ENCODE measurements around the gene SH3BP1. TPM values are rescaled to one million over a fixed set of nuclear protein-coding genes. Genes with fewer than 3 reads are reported as not detected.

Gene SH3BP1
- total and polyA plus RNA-seq, 2 of the 13 experiments (the other 11 are each of a cell fraction or from before 2014, with no cell fraction given) = 8.4 to 18.5 TPM

DNA sequence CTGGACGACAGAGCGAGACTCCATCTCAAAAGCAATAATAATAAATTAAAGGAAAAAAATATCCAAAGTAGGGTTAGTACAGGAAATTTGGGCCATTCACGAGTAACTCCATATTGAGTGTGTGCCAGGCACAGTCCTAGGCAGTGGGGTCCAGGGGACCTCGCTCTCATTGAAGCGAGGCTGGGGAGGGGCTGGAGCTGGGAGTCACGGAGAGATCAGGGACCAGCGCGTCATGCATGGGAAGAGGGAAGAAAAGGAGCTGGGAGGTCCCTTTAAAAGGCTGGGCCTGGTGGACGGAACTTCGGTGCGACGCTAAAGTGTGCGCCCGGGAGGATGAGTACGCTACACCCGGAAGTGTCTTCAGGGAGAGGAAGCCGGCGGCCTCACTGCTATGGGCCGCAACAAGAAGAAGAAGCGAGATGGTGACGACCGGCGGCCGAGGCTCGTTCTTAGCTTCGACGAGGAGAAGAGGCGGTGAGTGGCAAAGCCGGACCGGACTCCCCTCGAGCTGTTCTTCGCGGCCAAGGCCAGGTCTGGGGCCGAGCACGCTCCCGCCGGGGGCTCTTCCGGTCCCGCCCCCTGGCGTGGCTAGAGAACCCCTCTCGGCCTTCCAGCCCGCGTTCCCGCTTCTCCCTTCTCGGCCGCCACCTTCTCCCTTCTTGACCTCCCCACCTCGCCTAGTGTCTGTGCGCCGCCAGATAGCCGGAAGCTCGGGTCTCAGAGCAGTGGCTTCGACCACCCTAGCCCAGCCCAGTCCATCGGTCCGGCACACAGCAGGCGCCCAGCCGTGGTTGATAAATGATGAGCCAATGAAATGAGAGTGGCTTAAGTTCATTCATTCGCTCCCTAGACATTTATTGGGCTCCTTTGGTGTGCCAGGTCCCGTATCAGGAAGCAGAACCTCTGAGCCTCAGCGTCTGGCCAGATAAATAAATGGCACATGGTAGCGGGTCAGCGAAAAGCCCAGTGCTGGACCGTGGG, 46.8 kb downstream of the SH3BP1 start, which contains the start of gene NOL12 (continued):
- TF ChIP-seq, protein P1, sequence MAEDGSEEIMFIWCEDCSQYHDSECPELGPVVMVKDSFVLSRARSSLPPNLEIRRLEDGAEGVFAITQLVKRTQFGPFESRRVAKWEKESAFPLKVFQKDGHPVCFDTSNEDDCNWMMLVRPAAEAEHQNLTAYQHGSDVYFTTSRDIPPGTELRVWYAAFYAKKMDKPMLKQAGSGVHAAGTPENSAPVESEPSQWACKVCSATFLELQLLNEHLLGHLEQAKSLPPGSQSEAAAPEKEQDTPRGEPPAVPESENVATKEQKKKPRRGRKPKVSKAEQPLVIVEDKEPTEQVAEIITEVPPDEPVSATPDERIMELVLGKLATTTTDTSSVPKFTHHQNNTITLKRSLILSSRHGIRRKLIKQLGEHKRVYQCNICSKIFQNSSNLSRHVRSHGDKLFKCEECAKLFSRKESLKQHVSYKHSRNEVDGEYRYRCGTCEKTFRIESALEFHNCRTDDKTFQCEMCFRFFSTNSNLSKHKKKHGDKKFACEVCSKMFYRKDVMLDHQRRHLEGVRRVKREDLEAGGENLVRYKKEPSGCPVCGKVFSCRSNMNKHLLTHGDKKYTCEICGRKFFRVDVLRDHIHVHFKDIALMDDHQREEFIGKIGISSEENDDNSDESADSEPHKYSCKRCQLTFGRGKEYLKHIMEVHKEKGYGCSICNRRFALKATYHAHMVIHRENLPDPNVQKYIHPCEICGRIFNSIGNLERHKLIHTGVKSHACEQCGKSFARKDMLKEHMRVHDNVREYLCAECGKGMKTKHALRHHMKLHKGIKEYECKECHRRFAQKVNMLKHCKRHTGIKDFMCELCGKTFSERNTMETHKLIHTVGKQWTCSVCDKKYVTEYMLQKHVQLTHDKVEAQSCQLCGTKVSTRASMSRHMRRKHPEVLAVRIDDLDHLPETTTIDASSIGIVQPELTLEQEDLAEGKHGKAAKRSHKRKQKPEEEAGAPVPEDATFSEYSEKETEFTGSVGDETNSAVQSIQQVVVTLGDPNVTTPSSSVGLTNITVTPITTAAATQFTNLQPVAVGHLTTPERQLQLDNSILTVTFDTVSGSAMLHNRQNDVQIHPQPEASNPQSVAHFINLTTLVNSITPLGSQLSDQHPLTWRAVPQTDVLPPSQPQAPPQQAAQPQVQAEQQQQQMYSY (CRISPR knock-in tag; IDR thresholded peaks at IDR 0.05) = no peak; the same call in 1 of the 2 replicates
- TF ChIP-seq ZNF264 (CRISPR knock-in tag; IDR thresholded peaks at IDR 0.05) (peak; percentile 70; the same call in 1 of the 2 replicates), ARNTL (CRISPR knock-in tag; IDR thresholded peaks at IDR 0.05) (peak; percentile 47; the same call in 1 of the 2 replicates), ZNF782 (CRISPR knock-in tag; IDR thresholded peaks at IDR 0.05; ENCODE audit: borderline replicate concordance) (peak; percentile 58; the same call in 1 of the 2 replicates), SALL2 (CRISPR knock-in tag; IDR thresholded peaks at IDR 0.05) (peak; percentile 90), ZNF260 (CRISPR knock-in tag; IDR thresholded peaks at IDR 0.05; ENCODE audit: borderline replicate concordance, low read depth) (no peak), REL (CRISPR knock-in tag; conservative IDR thresholded peaks at IDR 0.05) (no peak), ZFP82 (CRISPR knock-in tag; IDR thresholded peaks at IDR 0.05; ENCODE audit: borderline replicate concordance) (no peak), NFYB (CRISPR knock-in tag; IDR thresholded peaks at IDR 0.05) (peak; percentile 10; the same call in 1 of the 2 replicates), MATR3 (CRISPR knock-in tag; IDR thresholded peaks at IDR 0.05) (no peak), BHLHE40 (IDR thresholded peaks at IDR 0.05; ENCODE audit: low read length) (no peak), ASH2L (IDR thresholded peaks at IDR 0.05; ENCODE audit: insufficient read length, low read depth, low read length) (peak; percentile 99), ZNF431 (CRISPR knock-in tag; IDR thresholded peaks at IDR 0.05; ENCODE audit: borderline replicate concordance, low read depth) (no peak), ZNF547 (CRISPR knock-in tag; IDR thresholded peaks at IDR 0.05) (peak; percentile 82; the same call in 1 of the 2 replicates), ZNF230 (CRISPR knock-in tag; IDR thresholded peaks at IDR 0.05) (peak; percentile 80; the same call in 1 of the 2 replicates), ZFYVE20 (CRISPR knock-in tag; IDR thresholded peaks at IDR 0.05; ENCODE audit: borderline replicate concordance, low read depth) (no peak), SOX13 (IDR thresholded peaks at IDR 0.05) (no peak), SOX13 (CRISPR knock-in tag; conservative IDR thresholded peaks at IDR 0.05 in 1 of 2, IDR thresholded peaks at IDR 0.05 in 1 of 2) (peak in 1 of 2 experiments; percentile 22; a peak in 1 of 4 replicates), KDM2A (CRISPR knock-in tag; IDR thresholded peaks at IDR 0.05; ENCODE audit: borderline replicate concordance, low read depth) (peak; percentile 87; the same call in 1 of the 2 replicates), YEATS4 (CRISPR knock-in tag; IDR thresholded peaks at IDR 0.05; ENCODE audit: borderline replicate concordance) (peak; percentile 92), ONECUT2 (CRISPR knock-in tag; IDR thresholded peaks at IDR 0.05) (no peak), ZNF674 (CRISPR knock-in tag; IDR thresholded peaks at IDR 0.05; ENCODE audit: low read depth) (0 out of 2 replicates have a peak, but pooled peaks have one; percentile 47)
- TF ChIP-seq, protein P2, sequence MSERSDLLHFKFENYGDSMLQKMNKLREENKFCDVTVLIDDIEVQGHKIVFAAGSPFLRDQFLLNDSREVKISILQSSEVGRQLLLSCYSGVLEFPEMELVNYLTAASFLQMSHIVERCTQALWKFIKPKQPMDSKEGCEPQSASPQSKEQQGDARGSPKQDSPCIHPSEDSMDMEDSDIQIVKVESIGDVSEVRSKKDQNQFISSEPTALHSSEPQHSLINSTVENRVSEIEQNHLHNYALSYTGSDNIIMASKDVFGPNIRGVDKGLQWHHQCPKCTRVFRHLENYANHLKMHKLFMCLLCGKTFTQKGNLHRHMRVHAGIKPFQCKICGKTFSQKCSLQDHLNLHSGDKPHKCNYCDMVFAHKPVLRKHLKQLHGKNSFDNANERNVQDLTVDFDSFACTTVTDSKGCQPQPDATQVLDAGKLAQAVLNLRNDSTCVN (CRISPR knock-in tag; IDR thresholded peaks at IDR 0.05; ENCODE audit: borderline replicate concordance) = peak; percentile 59; the same call in 1 of the 2 replicates

Data from HepG2 (cell line).